Mesenteric fat pad (tissue), 1 donor: ENCODE data around the gene NUB1. TPM values are rescaled to one million over a fixed set of nuclear protein-coding genes. Genes with fewer than 3 reads are reported as not detected.

Source experiments
- DNase-seq: peaks from one replicate; pipeline ENCODE4 v3.0.0-alpha.2; 2020; ENCODE audit warnings: low spot score
- total RNA-seq: library from RNA; stranded (reverse); fragmentation: NEBNext Ultra II Directional; extraction: Animal tissue kit (Norgen Biotek cat#: 25700); gene quantifications from one replicate; pipeline ENCODE4 v1.2.1, GENCODE V29; 2021
- donor health status: DM: yes; HTN: yes; CAD: no.

NUB1 gene
- total RNA-seq, 1 donor from 2014 or later: 59.2 TPM

- no peak for DNase-seq
Observed at GRCh38 chr7:151416112-151416940, 74.7 kb downstream of the NUB1 start.

GRCh38 chr7:151416941-151417315 is 75.3 kb downstream of the NUB1 start:
- DNase-seq: no peak

- no peak for DNase-seq
Observed at GRCh38 chr7:151420144-151420543, 78.5 kb downstream of the NUB1 start.

GRCh38 chr7:151422212-151422611 is 80.6 kb downstream of the NUB1 start:
- DNase-seq: no peak

GRCh38 chr7:151423226-151423625 is 81.6 kb downstream of the NUB1 start:
- DNase-seq: no peak

GRCh38 chr7:151423936-151424335 is 82.3 kb downstream of the NUB1 start:
- DNase-seq: no peak

- no peak for DNase-seq
Observed at GRCh38 chr7:151424799-151425198, 83.2 kb downstream of the NUB1 start.

GRCh38 chr7:151425670-151426440 is 84.2 kb downstream of the NUB1 start:
- DNase-seq: no peak

GRCh38 chr7:151426441-151426903 is 84.9 kb downstream of the NUB1 start:
- no peak for DNase-seq

- no peak for DNase-seq
Observed at GRCh38 chr7:151426904-151427704, 85.5 kb downstream of the NUB1 start.

- DNase-seq: no peak
Observed at GRCh38 chr7:151427705-151428377, 86.2 kb downstream of the NUB1 start.

Other genes starting within 250 kb of the NUB1 start
- not detected for gene GBX1, start 174.1 kb upstream of the NUB1 start, total RNA-seq
- not detected for gene ASB10, start 154.6 kb upstream of the NUB1 start, total RNA-seq
- not detected for gene H2BK1, start 131.3 kb upstream of the NUB1 start, total RNA-seq
- 38.1 TPM for gene ABCF2, start 114.6 kb upstream of the NUB1 start, total RNA-seq
- gene CHPF2, start 109.3 kb upstream of the NUB1 start, total RNA-seq: 42.1 TPM
- gene SMARCD3, start 93.1 kb upstream of the NUB1 start, total RNA-seq: 36.5 TPM
- gene WDR86, start 68.2 kb downstream of the NUB1 start, total RNA-seq: 19.4 TPM
- gene CRYGN, start 98.3 kb downstream of the NUB1 start, total RNA-seq: 1.5 TPM
- 162 TPM for gene RHEB, start 178.1 kb downstream of the NUB1 start, total RNA-seq